ENCODE results near the gene NNT. TPM values are rescaled to one million over a fixed set of nuclear protein-coding genes. Genes with fewer than 3 reads are reported as not detected.

Gene NNT
- total and polyA plus RNA-seq, 2 of the 13 experiments (the other 11 are each of a cell fraction or from before 2014, with no cell fraction given): 21.1 to 58.0 TPM

GRCh38 chr5:43691275-43691674, 88.3 kb downstream of the NNT start:
- Histone ChIP-seq H3K4me3 (replicated peaks in 1 of 3; ENCODE audit: insufficient read depth in 1 of 3, low read depth in 2 of 3, low read length in 3 of 3) (no peak overlapping the region), H3K36me3 (replicated peaks in 1 of 2; ENCODE audit: control insufficient read depth in 1 of 2, insufficient read depth in 2 of 2, low read length in 2 of 2) (no peaks in the 10 kb centered on the region), H3K9me3 (ENCODE audit: low read length) (peaks cover 12% of the 10 kb centered on the region), H3K4me2 (ENCODE audit: low read depth, low read length) (no peak overlapping the region), H4K20me1 (ENCODE audit: insufficient read depth, low read length) (no peaks in the 10 kb centered on the region), H3K79me2 (ENCODE audit: insufficient read depth, low read length) (no peaks in the 10 kb centered on the region), H3K9ac (ENCODE audit: insufficient read depth, low read depth, low read length) (no peak overlapping the region), H3K27ac (ENCODE audit: extremely low read length, insufficient read depth, low read length) (no peak overlapping the region), H3K27me3 (ENCODE audit: control insufficient read depth in 1 of 2, insufficient read depth in 2 of 2, low read length in 2 of 2) (no peaks in the 10 kb centered on the region), H2AFZ (ENCODE audit: low read length) (no peak overlapping the region), H3K4me1 (ENCODE audit: insufficient read depth, low read length) (no peaks in the 10 kb centered on the region)
- intact Hi-C loops (cut with micrococcal nuclease; ENCODE audit: unreplicated experiment) (no loop called here), in situ Hi-C loops (cut with HindIII; ENCODE audit: extremely low pct_ligation_motif_present, low pct_unique_long_range_greater_than_20kb) (no loop called here)
- 95% methylated on average over 4 of the region's 4 CpGs for WGBS (ENCODE audit: low lambda C conversion rate)
- DNase-seq (ENCODE audit: low spot score): no peak
- ATAC-seq: no peak
- BruUV-seq (replicated peaks): no TSS peak
- TF ChIP-seq MTF2 (CRISPR knock-in tag; IDR thresholded peaks at IDR 0.05; ENCODE audit: borderline replicate concordance) (no peak), GMEB1 (CRISPR knock-in tag; IDR thresholded peaks at IDR 0.05; ENCODE audit: borderline replicate concordance) (no peak), SMAD3 (CRISPR knock-in tag; IDR thresholded peaks at IDR 0.05) (no peak), ZNF674 (CRISPR knock-in tag; IDR thresholded peaks at IDR 0.05; ENCODE audit: low read depth) (no peak), ZNF678 (CRISPR knock-in tag; IDR thresholded peaks at IDR 0.05) (no peak), TBL1XR1 (IDR thresholded peaks at IDR 0.05; ENCODE audit: borderline replicate concordance, low read length, partially characterized antibody) (no peak), ZNF550 (CRISPR knock-in tag; IDR thresholded peaks at IDR 0.05; ENCODE audit: borderline replicate concordance) (no peak), MXD4 (CRISPR knock-in tag; IDR thresholded peaks at IDR 0.05) (no peak), HMG20B (CRISPR knock-in tag; conservative IDR thresholded peaks at IDR 0.05) (no peak), POGZ (CRISPR knock-in tag; IDR thresholded peaks at IDR 0.05) (no peak), SKIL (CRISPR knock-in tag; IDR thresholded peaks at IDR 0.05; ENCODE audit: borderline replicate concordance) (no peak), ELF1 (CRISPR knock-in tag; IDR thresholded peaks at IDR 0.05) (no peak), ZZZ3 (CRISPR knock-in tag; IDR thresholded peaks at IDR 0.05; ENCODE audit: borderline replicate concordance) (no peak)
- ChIA-PET POLR2A (no interaction called here), CTCF (ENCODE audit: low intra/inter-chr PET ratio, low total read pairs) (no interaction called here)
- no peak for FAIRE-seq

Data from HepG2 (cell line).